Cardiac muscle cell (in vitro differentiated cells and primary cell): ENCODE measurements around the gene PRDM1. TPM values are rescaled to one million over a fixed set of nuclear protein-coding genes. Genes with fewer than 3 reads are reported as not detected.

Experiments
- DNase-seq, 2 donors: peaks; one replicate each; pipeline versions ENCODE4 v3.0.0 to v3.0.0-alpha.2; 2010 to 2017; ENCODE audit warnings: low read depth in 1 of 2, low spot score in 1 of 2
- H3K27ac ChIP-seq: fragments of 200-600 bp; sonication (generic); 2 replicates; pipeline ENCODE4 v1.5.1; 2016
- H3K27me3 ChIP-seq: fragments of 200-600 bp; sonication (generic); 2 replicates; pipeline ENCODE4 v1.6.0; 2016; ENCODE audit warnings: control low read depth
- H3K36me3 ChIP-seq: fragments of 200-600 bp; sonication (generic); 2 replicates; pipeline ENCODE4 v1.5.1; 2016; ENCODE audit warnings: control low read depth
- H3K4me1 ChIP-seq: fragments of 200-600 bp; sonication (generic); 2 replicates; pipeline ENCODE4 v1.8.1; 2017; ENCODE audit warnings: low read depth, mild to moderate bottlenecking, mixed run types
- H3K4me3 ChIP-seq: fragments of 200-600 bp; sonication (generic); 2 replicates; pipeline ENCODE4 v1.5.1; 2016; ENCODE audit warnings: mild to moderate bottlenecking
- H3K9me3 ChIP-seq: fragments of 200-600 bp; sonication (generic); 2 replicates; pipeline ENCODE4 v1.5.1; 2017; ENCODE audit warnings: low read depth, mild to moderate bottlenecking, control low read depth
- polyA plus RNA-seq: library from polyadenylated mRNA; unstranded; fragments of >200 nt; fragmentation: Nextera tagmentation; extraction: Ambion mirVana; gene quantifications from 2 replicates; pipeline ENCODE4 v1.2.1, GENCODE V29; 2016
- total RNA-seq: library from RNA; depleted of rRNA; stranded (reverse); fragments of >200 nt; gene quantifications from 2 replicates; pipeline ENCODE4 v1.2.3, GENCODE V29; 2016
- TF ChIP-seq, protein P1 (sequence below): IDR thresholded peaks from 2 replicates; pipeline ENCODE4 v1.5.1; 2012; ENCODE audit warnings: low read depth, mild to moderate bottlenecking, low read length

Gene PRDM1
- total and polyA plus RNA-seq, 2 experiments from 2014 or later, result 0.67 to 2.4 TPM

DNA sequence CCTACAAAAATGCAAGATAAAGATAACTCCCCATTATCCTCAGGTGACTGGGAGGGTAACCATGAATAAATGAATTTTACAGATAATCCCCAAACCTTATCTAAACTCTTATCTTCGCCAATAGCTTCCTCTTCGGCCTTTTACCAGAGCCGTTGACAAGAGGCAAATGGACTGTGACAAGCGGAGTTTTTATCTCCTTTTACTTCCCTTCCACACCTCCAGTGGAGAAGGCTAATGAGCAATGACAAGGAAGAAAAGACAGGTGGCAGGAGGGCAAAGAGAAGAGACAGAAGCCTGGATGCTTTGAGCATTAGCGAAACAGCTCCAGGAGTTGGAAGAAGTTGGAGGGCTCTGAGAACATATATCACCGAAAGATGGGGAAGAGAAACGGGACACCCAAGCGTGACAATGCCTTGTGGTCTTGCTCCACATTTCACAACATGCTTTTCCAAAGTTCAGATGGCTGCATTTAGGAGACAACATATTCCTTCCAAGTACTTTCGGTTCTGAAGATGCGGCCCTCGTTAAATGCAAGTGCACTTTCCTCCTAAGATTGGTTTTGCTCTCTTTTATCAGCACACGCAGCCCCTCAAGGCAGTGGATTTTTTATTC, 69.2 kb downstream of the PRDM1 start:
- Histone ChIP-seq H3K27ac (no peak overlapping the region), H3K4me3 (no peak overlapping the region), H3K4me1 (peaks cover 7% of the 10 kb centered on the region), H3K27me3 (no peaks in the 10 kb centered on the region), H3K9me3 (no peaks in the 10 kb centered on the region), H3K36me3 (no peaks in the 10 kb centered on the region)
- TF ChIP-seq, protein P1, sequence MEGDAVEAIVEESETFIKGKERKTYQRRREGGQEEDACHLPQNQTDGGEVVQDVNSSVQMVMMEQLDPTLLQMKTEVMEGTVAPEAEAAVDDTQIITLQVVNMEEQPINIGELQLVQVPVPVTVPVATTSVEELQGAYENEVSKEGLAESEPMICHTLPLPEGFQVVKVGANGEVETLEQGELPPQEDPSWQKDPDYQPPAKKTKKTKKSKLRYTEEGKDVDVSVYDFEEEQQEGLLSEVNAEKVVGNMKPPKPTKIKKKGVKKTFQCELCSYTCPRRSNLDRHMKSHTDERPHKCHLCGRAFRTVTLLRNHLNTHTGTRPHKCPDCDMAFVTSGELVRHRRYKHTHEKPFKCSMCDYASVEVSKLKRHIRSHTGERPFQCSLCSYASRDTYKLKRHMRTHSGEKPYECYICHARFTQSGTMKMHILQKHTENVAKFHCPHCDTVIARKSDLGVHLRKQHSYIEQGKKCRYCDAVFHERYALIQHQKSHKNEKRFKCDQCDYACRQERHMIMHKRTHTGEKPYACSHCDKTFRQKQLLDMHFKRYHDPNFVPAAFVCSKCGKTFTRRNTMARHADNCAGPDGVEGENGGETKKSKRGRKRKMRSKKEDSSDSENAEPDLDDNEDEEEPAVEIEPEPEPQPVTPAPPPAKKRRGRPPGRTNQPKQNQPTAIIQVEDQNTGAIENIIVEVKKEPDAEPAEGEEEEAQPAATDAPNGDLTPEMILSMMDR, result no peak
- peak in 1 of 2 donors; percentile 23 for DNase-seq

- no peaks in the 10 kb centered on the region for H3K9me3 ChIP-seq
- H3K27ac ChIP-seq, result no peak overlapping the region
- H3K4me1 ChIP-seq, result peaks cover 7% of the 10 kb centered on the region
- H3K27me3 ChIP-seq, result no peaks in the 10 kb centered on the region
- no peak for DNase-seq
- H3K36me3 ChIP-seq, result no peaks in the 10 kb centered on the region
- no peak overlapping the region for H3K4me3 ChIP-seq
- TF ChIP-seq, protein P1, result no peak
These were observed 70.3 kb downstream of the PRDM1 start for GRCh38 chr6:106156413-106156812.

- Histone ChIP-seq H3K9me3 (no peaks in the 10 kb centered on the region), H3K4me1 (peaks cover 7% of the 10 kb centered on the region), H3K27ac (no peak overlapping the region), H3K36me3 (no peaks in the 10 kb centered on the region), H3K4me3 (no peak overlapping the region), H3K27me3 (no peaks in the 10 kb centered on the region)
- DNase-seq, result no peak
- TF ChIP-seq, protein P1, result no peak
These were observed 70.7 kb downstream of the PRDM1 start for GRCh38 chr6:106156863-106157262.

DNA sequence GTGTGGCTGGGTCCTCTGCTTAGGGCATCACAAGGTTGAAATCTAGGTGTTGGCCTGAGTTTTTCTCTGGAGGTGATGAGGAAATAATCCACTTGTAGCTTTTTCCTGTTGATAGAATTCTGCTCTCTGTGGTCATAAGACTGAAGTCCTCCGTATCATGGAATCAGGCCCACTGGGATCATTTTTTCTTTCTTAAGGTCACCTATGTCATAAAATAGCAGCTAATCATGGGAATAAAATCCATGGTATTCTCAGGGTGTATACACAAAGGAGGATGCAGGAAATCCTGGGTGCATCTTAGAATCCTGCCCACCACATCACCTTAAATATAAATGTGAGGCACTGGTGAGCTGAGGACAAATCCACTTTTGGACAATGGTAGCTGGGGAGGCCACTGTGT, 72.7 kb downstream of the PRDM1 start:
- DNase-seq, result no peak
- no peaks in the 10 kb centered on the region for H3K36me3 ChIP-seq
- H3K4me1 ChIP-seq, result peaks cover 7% of the 10 kb centered on the region
- H3K27me3 ChIP-seq, result no peaks in the 10 kb centered on the region
- no peak overlapping the region for H3K4me3 ChIP-seq
- no peaks in the 10 kb centered on the region for H3K9me3 ChIP-seq
- no peak overlapping the region for H3K27ac ChIP-seq
- TF ChIP-seq, protein P1, result no peak

Other genes starting within 250 kb of the PRDM1 start
- gene ATG5, start 239.4 kb downstream of the PRDM1 start, total RNA-seq, result 15.2 and 20.2 TPM in 2 replicates
- 32.2 and 37.3 TPM in 2 replicates for gene ATG5, start 239.4 kb downstream of the PRDM1 start, polyA plus RNA-seq